GM12878 (cell line): ENCODE results near the gene SECISBP2.

ENCODE experiments used
- EZH2 ChIP-seq: IDR thresholded peaks from 2 replicates; pipeline ENCODE4 v1.6.1; 2012; ENCODE audit warnings: low read depth, mild to moderate bottlenecking, control low read depth, inconsistent platforms, low read length, borderline replicate concordance; ENCODE audit not compliant: control insufficient read depth
- PAX8 ChIP-seq: fragments of 450-650 bp; IDR thresholded peaks from 2 replicates; pipeline ENCODE4 v1.6.1; 2017; ENCODE audit warnings: mild to moderate bottlenecking, moderate library complexity
- ZNF384 ChIP-seq: IDR thresholded peaks from 2 replicates; pipeline ENCODE4 v1.6.1; 2012; ENCODE audit warnings: low read depth, mild to moderate bottlenecking, low read length, improper control_type of control experiment, borderline replicate concordance
- TF ChIP-seq, protein P1 (sequence below): IDR thresholded peaks from 2 replicates; pipeline ENCODE4 v1.6.1; 2011; ENCODE audit warnings: borderline replicate concordance, low read depth, mild to moderate bottlenecking, moderate library complexity, mixed read lengths, low read length; ENCODE audit not compliant: insufficient read depth; ENCODE audit errors: extremely low read length
- TF ChIP-seq, protein P2 (sequence below): fragments of 450-650 bp; IDR thresholded peaks from 2 replicates; pipeline ENCODE4 v1.6.1; 2016; ENCODE audit warnings: mild to moderate bottlenecking

DNA sequence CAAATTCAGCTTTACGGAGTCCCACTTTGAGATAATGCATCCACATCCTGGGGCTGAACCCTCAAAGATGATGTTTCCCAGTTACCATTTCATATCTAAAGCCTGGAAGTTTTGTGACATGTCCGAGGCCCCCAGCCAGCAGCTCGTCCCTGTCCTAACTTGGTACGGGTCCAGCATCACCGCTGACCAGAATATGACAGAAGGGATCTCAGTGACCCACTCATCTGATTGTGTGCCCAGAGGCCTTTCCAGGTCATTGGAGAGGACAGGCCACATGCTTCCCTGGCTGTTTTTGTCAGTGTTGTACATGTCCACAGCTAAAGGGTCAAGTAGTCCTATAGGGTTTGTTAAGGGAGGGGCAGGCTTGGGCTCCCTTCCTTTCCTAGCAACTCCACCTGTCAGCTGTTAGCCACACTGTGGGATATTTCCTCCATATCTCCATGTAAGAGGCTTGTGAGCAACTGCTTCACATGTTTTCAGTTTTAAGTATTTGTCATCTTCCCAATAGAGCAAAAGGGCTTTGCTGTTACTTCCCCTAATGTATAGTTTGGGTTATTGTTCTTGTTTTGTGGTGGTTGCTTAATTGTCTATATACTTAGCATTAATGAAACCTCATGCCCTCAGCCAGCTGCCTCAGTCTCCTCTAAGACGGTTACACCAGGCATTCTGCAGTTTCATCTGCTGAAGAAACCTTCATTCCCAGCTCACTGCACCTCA, 33.4 kb downstream of the SECISBP2 start:
- TF ChIP-seq ZNF384: no peak
- TF ChIP-seq, protein P1, sequence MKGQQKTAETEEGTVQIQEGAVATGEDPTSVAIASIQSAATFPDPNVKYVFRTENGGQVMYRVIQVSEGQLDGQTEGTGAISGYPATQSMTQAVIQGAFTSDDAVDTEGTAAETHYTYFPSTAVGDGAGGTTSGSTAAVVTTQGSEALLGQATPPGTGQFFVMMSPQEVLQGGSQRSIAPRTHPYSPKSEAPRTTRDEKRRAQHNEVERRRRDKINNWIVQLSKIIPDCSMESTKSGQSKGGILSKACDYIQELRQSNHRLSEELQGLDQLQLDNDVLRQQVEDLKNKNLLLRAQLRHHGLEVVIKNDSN: no peak
- TF ChIP-seq, protein P2, sequence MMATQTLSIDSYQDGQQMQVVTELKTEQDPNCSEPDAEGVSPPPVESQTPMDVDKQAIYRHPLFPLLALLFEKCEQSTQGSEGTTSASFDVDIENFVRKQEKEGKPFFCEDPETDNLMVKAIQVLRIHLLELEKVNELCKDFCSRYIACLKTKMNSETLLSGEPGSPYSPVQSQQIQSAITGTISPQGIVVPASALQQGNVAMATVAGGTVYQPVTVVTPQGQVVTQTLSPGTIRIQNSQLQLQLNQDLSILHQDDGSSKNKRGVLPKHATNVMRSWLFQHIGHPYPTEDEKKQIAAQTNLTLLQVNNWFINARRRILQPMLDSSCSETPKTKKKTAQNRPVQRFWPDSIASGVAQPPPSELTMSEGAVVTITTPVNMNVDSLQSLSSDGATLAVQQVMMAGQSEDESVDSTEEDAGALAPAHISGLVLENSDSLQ: no peak
- no peak for TF ChIP-seq EZH2
- TF ChIP-seq PAX8: no peak
